ENCODE measurements around the gene PAX1.

PAX1 gene

DNA sequence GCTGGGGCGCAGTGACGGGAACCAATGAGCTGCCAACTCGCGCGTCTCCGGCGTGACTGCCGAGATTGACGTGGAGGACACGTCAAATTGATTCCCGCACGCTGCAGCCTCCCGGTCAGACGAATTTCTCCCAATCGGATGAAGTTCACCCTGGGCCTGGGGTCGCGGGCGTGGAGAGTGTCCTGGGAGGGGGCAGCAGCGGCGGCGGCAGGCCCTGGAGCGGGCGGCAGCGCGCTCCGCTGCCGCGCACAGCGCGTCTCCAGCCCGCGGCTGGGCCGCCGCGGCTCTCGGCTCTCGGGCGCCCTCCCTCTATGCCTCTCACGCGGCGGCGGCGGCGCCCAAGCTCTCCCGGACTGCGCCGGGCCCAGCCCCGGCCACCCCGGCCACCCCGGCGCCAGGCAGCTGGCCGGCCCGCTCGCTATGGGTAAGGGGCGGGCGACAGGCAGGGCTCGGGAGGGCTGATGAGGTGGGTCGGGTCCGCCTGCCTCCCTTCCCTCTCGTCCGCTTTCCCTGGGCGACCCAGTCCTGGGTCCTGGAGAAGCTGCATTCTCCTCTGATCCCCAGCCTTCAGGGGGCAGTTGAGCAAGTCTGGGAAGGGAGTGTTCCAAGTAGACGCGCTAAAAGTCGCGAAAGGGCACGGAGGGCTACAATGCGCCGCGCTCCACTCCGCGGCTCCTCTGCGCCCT lies at the start of gene PAX1:
TSS of gene PAX1 (plus strand) at position 90 of the 686 bp plus-strand sequence. CDS start at position 139, 49 bp downstream.
- no peak for DNase-seq (ENCODE audit: insufficient read length, low spot score)
- no peak for FAIRE-seq

DNA sequence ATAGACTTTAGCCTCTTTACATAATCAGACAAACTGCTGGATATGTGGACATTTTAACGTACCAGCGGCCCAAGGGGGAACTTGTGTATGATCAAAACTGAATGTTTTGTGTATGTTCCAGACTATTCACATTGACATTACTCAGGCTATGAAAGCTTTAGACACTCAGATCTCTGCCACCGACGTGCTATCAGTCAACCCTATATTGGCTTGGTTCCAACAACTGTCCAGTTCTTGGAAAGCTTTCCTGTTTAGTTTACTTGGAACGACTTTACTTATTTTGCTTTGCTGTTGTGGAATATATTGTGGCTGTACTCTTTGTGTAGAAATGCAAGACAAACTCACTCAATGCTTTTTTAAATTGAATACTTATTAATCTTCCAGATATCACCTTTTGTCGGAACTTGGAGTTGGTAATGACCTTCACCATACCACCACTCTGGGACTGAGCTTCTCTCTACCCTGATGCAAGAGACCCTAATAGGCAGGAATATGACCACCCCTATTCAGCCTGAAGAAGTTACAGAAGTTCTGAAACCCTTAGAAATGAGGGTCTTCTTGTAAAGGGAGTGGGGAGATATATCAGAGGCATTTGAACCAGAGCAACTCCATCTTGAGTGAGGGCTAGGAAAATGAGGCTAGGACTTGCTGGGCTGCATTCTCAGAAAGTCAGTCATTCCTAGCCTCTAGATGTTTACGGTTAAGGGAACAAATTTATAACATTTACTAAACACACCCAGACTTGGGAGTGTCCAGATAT lies 49.0 kb upstream of the PAX1 start:
- no peak for FAIRE-seq
- DNase-seq (ENCODE audit: insufficient read length, low spot score): no peak

DNA sequence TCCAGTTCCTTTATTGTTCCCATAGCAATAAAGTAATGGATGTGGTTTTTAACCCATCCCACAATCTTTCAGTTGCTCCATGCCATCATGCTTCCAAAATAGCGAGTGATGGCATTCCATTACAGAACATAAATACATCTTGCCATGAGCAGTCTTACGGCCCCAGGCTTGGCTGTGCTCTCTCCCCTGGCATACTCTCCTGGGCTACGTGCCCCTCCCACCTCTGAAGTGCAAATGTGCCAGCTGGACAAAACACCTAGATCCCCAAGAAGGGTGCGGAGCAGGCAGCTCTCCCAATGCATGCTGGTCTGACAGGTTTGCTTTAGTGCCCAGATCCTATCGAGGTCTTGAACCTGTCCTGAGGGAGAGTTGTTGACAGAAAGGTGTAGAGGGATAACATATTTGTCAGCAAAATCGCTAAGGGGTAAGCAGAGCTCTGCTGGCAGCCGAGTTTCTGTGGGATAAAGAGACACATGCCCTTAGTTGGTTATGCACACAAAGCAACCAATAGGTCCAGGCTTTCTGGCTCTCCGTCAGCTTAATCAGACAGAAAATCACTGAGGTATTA lies 43.9 kb upstream of the PAX1 start:
- FAIRE-seq (no peak), DNase-seq (ENCODE audit: insufficient read length, low spot score) (no peak)

DNA sequence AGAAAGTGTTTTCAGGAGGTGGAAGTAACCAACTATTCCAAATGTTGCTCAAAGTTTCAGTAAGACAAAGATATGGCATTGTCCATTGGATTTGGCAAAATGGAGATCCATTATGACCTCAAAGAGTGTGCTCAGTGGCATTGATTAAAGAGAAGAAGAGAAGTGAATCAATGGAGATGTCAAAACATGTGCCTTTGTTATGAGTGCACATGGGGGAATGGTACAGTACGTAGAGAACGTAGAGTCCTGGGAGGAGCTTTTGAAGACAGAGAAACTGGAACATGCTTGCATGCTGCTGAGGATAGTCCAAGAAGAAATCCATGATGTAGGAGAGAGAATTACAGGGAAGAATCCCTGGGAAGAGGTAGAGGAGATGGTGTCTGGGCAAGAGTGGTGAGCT lies 42.0 kb upstream of the PAX1 start:
- DNase-seq (ENCODE audit: insufficient read length, low spot score) (no peak), FAIRE-seq (no peak)

DNA sequence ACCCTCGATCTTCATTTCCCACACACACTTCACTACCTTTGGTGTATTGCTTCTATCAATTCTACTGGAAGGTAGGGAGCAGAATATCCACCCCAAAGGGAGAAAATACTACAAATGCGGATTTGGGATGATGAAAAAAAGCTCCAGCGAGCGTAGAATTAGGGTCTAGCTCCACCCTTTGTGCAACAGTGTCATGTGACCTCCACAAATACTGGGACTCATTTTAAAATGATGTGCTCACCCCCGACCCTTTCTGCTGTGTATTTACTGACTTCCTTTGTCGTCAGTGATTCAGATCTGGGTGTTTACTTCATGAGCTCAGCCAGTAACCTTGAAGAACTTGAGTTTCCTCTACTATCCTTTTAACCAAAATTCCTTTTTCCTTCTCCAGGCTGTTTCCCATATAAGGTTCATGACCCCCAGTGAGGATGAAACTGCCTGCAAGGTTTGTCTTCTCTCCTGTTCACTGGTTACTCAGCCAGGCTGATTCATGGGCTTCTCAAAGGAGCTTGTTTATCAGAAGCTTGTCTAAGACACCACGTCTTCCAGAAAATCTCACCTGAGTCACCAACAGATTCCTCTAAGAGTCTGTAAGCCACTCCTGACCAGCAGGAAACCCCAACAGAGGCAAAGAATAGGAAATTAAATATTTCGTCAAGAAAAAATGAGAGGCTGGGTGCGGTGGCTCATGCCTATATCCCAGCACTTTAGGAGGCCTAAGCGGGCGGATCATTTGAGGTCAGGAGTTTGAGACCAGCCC lies 39.6 kb upstream of the PAX1 start:
- DNase-seq (ENCODE audit: insufficient read length, low spot score): no peak
- FAIRE-seq: no peak

DNA sequence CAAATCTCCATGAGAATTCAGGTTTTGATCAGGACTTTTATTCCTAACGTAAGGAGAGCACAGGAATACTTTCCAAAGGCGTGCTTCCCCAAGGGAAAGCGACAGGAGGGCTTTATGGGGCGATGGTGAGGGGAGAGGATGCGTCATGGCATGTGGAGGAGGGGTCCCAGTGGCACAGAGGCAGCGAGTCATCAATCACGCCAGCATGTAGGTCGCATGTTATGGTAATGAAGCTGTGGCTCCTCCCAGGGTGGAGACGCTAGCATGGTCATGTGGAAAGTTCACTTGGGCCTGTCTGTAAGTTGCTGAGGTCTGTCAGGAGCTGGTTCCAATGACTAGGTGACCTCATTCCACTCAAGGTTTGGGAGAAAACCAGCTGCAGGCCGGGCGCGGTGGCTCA lies 35.3 kb upstream of the PAX1 start:
- no peak for DNase-seq (ENCODE audit: insufficient read length, low spot score)
- FAIRE-seq: no peak

DNA sequence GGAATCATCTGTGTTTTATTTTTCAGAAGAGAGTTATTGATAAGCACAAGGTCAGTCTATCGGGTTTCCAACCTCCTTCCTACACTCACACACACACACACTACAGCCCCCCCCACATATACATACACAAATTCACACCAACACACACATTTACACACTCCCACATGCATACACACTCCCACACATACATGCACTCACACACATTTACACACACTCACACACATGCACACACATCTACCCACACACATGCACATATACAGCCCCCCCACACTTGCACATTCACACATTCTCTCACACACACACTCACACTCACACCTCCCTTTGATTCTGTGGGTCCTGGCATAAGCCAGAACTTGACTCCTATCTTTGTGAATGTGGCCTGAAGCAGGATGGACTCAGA lies 34.5 kb upstream of the PAX1 start:
- DNase-seq (ENCODE audit: insufficient read length, low spot score) (no peak), FAIRE-seq (peak; percentile 74)

DNA sequence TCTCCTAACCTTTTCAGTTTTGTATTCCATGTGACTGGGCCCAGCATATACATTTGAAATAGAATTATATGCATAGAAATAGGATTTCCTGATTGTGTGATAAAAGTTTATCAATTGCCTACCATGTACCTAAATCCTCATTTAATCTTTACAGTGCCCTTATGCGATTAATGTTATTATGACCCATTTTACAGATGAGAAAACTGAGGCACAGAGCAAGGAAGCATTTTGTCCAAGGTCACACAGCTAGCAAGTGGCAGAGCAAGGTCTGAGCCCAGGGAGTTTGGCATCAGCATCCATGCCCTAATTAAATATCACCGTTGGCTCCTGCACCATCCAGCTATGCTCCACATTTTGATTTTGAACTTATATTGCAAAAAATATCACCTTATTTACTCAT lies 28.2 kb upstream of the PAX1 start:
- no peak for FAIRE-seq
- no peak for DNase-seq (ENCODE audit: insufficient read length, low spot score)

DNA sequence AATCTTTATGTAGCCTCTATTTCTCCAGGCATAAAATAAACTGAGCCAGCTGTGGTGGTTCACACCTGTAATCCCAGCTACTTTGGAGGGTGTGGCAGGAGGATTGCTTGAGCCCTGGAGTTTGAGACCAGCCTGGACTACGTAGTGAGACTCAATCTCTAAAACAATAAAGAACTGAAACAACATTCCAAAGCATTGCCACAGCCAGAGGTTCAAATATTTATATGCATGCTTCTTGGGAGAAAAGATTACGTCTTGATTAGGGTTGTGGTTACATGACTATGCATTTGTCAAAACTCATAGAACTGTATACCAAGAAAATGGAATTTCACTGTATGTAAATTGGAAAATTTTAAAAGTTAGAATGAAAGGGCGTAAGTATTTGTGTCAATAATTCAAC lies 27.7 kb upstream of the PAX1 start:
- DNase-seq (ENCODE audit: insufficient read length, low spot score) (no peak), FAIRE-seq (no peak)

DNA sequence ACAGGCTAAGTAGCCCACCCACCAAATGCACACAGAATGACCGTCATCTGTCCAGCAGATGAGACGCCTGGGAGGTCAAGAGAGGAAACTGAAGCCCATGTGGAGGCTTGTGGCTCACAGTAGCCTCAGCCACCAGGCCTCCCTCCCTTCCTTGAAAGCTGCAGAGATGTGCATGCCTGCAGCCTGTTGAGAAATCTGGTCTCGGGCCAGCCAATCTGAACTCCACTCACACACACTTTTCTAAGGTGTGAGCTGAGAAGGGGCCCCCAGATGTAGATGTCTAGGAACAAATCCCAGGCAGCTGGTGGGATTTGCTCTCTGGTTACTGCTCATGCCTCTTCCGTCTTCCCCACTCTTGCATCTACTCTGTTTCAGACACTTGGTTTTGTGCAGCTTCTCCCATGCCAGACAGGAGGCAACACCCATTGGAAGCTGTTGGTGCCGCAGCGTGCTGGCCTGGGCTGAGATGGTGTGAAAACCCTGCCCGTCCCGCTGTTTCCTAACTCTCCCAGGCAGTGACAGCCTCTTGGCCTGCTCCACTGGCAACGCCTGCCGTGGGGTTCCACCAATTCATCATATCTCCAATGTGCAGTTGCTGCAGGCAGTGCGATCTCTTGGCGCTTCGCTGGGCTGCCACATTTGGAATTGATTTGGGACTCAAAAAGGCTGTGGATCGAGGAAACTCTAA lies 24.1 kb upstream of the PAX1 start:
- DNase-seq (ENCODE audit: insufficient read length, low spot score) (no peak), FAIRE-seq (no peak)

DNA sequence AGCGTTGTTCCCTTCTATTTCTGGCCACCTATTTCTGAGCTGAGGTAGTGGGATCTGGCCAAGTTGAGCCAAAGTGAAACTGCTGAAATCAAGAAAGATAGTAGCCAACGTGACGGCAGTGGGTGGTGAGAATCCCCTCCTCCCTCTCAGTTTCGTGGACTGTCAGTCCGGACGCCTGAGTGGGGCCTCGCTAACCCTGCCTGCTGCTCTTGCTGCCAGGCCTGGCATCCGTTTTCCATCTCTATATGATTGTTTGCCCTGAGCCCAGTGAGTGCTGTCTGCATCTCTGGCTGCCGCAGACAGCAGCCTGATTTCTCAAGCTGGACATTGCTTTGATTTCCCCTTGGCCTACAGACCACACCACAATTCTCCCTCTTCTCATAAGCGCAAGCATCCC lies 23.5 kb upstream of the PAX1 start:
- FAIRE-seq (no peak), DNase-seq (ENCODE audit: insufficient read length, low spot score) (no peak)

DNA sequence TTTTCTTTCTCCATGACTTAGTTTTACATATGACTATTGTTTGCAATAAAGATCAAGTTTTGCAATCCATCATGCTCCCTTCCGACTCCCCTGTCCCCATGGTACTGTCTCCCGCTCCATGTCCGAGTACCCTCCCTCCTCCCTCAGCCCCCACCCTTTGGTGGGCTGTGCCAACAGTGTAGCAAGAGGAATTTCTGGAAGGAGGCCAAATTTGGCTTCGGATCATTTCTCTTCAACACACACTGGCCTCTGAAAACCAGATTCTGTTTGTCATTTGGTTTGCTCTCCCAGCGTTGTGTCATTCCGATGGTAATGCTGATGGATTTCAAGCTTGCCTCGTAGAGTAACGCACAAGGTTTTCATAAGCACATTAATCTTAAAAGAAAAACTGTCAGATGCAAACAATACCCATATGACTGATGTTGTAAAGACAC lies 22.9 kb upstream of the PAX1 start:
- FAIRE-seq: no peak
- no peak for DNase-seq (ENCODE audit: insufficient read length, low spot score)

DNA sequence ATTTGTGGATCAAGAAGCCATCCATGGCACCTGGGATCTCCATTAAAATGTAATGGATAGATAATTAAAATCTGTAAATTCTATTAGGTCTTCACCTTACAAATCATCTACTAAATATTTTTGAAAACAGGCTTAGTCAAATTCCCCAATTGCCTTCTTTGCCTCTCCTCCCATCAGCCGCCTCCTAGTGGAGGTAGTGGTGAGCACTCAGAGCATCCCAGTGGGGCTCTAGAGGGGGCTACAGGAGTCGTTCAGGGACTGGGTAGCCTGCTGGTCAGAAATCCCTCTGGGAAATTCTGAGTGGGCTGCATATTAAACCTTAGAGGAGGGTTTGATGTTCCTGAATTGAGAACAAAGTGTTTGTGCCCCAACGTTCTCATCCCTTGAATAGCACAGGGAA lies 20.8 kb upstream of the PAX1 start:
- no peak for DNase-seq (ENCODE audit: insufficient read length, low spot score)
- no peak for FAIRE-seq

DNA sequence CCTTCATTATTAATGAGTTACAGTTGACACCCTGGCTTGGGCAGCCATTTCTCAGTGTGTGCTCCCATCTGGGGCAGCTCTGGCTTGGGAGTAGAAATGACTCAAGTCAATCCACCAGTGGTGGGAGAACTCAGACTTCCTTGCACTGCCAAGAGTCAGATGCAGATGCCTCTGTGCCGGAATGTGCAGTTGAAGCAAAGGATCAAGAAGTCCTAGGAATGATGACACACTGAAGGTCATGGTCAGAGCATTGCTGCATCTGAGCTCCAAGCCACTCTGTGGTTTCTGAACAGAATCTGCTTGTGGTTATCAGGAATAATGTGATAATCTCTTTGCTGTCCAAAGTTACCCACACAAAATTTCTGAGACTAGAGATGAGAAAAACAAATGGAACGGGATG lies 19.5 kb upstream of the PAX1 start:
- FAIRE-seq (no peak), DNase-seq (ENCODE audit: insufficient read length, low spot score) (no peak)

DNA sequence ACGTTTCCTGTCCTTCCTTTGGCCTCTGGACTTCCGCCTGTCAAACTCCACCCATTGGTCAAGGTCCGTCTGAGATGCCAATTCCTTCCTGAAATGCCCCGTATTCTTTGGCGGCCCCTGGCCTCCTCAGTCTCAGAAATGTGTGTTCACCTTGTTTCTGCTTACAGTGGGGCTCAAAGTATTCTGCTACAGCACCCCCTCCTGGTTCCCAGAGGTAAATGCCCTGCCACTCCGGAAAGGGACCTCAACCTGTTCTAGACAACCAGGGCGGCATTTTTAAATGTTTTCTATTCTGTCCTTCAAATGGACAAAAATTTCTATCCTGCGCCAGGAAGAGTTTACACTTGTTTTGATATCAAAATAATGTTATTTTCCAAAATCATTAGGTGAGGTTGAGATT lies 12.1 kb upstream of the PAX1 start:
- no peak for DNase-seq (ENCODE audit: insufficient read length, low spot score)
- no peak for FAIRE-seq

DNA sequence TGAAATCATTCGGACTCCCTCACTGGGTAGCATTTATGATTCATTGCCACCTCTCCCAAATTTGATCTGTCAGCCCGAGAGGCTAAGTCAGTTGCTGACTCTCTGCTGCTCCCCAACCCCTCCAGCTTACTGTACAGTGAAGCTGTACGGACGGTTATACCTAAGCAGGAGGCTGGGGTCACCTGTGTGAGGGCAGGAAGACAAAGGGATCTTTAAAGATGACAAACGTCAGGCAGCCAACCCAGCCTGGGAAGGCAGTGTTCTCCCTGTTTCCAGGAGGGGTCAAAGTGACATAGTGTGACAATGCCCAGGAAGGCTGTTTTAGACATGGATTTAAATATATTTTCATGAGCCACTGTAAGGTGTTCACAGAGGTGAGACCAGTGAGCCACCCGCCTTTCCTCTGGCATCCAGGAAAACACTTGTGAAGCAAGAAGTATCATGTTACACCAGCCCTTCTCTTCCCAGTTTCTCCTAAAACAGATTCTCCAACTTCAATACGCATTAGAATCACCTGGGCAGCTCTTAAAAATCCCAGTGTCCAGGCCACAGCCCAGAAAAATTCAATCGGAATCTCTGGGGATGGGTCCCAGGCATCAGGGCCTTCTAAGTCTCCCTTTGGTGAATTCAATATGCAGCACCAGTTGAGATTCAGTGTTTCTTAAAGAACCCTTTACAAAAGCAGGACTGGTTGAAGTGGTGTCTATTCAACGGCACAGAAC lies 6.8 kb upstream of the PAX1 start:
- DNase-seq (ENCODE audit: insufficient read length, low spot score) (no peak), FAIRE-seq (no peak)

DNA sequence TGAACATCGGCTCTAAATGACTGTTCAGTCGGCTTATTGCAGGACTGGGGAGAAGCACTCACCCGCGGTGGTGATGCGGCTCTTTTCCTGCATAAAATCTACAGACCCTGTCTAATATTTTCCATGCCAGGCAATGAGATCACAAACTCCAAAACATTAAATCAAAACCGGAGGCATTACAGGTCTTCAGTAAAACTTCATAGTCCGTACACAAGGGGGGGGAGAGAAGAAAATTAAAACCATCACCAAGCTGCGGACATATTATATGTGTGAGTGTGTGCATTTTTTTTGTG lies 6.3 kb upstream of the PAX1 start:
- no peak for FAIRE-seq
- no peak for DNase-seq (ENCODE audit: insufficient read length, low spot score)

DNA sequence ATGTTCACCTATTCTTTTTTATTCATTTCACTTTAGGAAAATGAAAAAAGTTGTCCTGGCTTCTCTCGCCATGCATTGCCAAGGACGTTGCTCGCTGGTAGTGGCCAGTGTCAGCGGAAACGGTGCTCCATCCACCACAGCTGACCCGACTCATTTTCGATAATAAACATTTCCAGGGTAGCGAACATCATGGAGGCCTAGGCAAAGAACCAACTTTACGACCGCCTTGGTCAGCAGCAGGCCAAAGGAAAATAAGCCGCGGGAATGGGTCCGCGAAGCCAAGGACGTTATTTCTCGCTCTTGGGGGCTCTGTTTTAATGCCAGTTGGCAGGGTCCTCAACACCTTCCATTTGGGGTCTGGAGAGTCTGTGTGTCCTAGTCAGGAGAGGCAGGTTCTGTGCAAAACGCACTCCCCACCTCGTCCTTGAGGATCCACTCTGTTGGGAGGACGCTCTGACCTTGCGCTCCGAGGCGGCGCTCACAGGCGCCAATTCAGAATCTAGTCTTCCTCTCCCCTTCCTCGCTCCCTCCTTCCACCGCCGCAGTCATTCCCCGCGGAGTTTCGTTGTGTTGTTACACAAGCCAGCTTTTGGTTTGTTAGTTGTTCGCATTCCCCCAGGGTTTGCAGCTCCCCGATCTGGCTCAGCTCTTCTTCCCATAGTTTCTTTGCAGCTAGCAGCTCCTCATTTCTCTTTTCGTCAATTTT lies 4.1 kb upstream of the PAX1 start:
- no peak for FAIRE-seq

DNA sequence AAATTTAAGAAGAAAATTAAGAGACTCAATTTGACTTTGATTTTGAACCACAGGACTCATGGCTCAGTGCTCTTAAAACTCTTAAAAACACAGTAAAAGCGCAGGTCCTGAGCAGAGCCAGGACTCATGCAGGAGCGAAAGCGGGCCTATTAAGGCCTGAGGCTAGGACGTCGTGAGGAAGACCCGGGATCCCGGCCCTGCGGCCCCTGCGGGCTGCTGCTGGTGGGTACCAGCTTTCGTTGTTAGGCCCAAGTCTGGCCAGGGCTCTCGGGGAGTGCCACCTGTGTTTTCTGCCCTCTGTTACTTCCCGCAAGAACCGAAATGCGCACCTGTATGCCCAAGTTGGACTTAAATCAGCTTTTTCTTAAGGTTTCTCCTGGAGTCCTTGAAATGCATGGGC lies 3.4 kb upstream of the PAX1 start:
- DNase-seq (ENCODE audit: insufficient read length, low spot score) (no peak), FAIRE-seq (no peak)

More for the DNA sequence above, 4.1 kb upstream of the PAX1 start:
- no peak for DNase-seq (ENCODE audit: insufficient read length, low spot score)
